ENCODE data around the gene SLC11A2. TPM values are rescaled to one million over a fixed set of nuclear protein-coding genes. Genes with fewer than 3 reads are reported as not detected.

Gene SLC11A2
- total and polyA plus RNA-seq, 9 of the 15 experiments (the other 6 are each of a cell fraction or from before 2014, with no cell fraction given), result 21.1 to 54.0 (median 32.9) TPM

- TF ChIP-seq CBX3 (IDR thresholded peaks at IDR 0.05; ENCODE audit: borderline replicate concordance in 1 of 2, low read length in 2 of 2) (no peak), HNRNPH1 (optimal IDR thresholded peaks at IDR 0.05; ENCODE audit: low read depth, low read length) (no peak), ESRRA (IDR thresholded peaks at IDR 0.05; ENCODE audit: borderline replicate concordance, low read depth) (no peak), NR3C1 (CRISPR knock-in tag; IDR thresholded peaks at IDR 0.05) (no peak), RAD21 (CRISPR knock-in tag; conservative IDR thresholded peaks at IDR 0.05 in 1 of 2, IDR thresholded peaks at IDR 0.05 in 1 of 2) (no peak), RFX5 (IDR thresholded peaks at IDR 0.05; ENCODE audit: low read depth, low read length) (no peak), FOS (IDR thresholded peaks at IDR 0.05; ENCODE audit: extremely low read depth, insufficient read length) (no peak), ZC3H11A (IDR thresholded peaks at IDR 0.05; ENCODE audit: low read depth, low read length) (no peak), PPARD (CRISPR knock-in tag; IDR thresholded peaks at IDR 0.05) (no peak), BHLHE40 (IDR thresholded peaks at IDR 0.05; ENCODE audit: low read length) (no peak; the same call in 1 of the 2 replicates), PHTF2 (CRISPR knock-in tag; IDR thresholded peaks at IDR 0.05) (no peak), ZNF77 (CRISPR knock-in tag; IDR thresholded peaks at IDR 0.05) (no peak), RUNX1 (IDR thresholded peaks at IDR 0.05; ENCODE audit: low read depth) (no peak), C11orf30 (IDR thresholded peaks at IDR 0.05; ENCODE audit: low read depth) (no peak), ZFPM2 (CRISPR knock-in tag; IDR thresholded peaks at IDR 0.05) (no peak), ELF4 (CRISPR knock-in tag; IDR thresholded peaks at IDR 0.05) (0 out of 2 replicates have a peak, but pooled peaks have one; percentile 42), TSHZ1 (CRISPR knock-in tag; IDR thresholded peaks at IDR 0.05) (no peak), SMARCA4 (IDR thresholded peaks at IDR 0.05) (peak; percentile 98), DNMT1 (IDR thresholded peaks at IDR 0.05) (no peak), PRMT5 (CRISPR knock-in tag; IDR thresholded peaks at IDR 0.05) (no peak), RNF2 (IDR thresholded peaks at IDR 0.05) (peak; percentile 64; the same call in 1 of the 2 replicates)
- TF ChIP-seq, protein P1, sequence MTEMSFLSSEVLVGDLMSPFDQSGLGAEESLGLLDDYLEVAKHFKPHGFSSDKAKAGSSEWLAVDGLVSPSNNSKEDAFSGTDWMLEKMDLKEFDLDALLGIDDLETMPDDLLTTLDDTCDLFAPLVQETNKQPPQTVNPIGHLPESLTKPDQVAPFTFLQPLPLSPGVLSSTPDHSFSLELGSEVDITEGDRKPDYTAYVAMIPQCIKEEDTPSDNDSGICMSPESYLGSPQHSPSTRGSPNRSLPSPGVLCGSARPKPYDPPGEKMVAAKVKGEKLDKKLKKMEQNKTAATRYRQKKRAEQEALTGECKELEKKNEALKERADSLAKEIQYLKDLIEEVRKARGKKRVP (CRISPR knock-in tag; IDR thresholded peaks at IDR 0.05), result no peak
Measured at GRCh38 chr12:51021694-51022093, 4.5 kb downstream of the SLC11A2 start (continued).
